TTC549 (cell line): Measurements from ENCODE around the gene DPH2.

Source experiments
- FAIRE-seq: peaks from 2 replicates; lab custom pipeline; 2012; peaks lifted over from hg19 to GRCh38; lab: Jason Lieb, UNC

The DPH2 gene

DNA sequence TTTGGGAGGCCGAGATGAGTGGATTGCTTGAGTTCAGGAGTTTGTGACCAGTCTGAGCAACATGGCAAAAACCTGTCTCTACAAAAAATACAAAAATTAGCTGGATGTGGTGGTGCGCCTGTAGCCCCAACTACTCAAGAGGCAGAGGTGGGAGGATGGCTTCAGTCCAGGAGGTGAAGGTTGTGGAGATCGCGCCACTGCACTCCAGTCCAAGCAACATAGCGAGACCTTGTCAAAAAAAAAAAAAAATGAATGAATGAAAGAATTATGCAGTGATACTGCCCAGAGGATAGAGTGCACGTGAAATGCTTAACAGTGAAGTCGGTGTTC is 429 bp upstream of the DPH2 start:
- FAIRE-seq = no peak

DNA sequence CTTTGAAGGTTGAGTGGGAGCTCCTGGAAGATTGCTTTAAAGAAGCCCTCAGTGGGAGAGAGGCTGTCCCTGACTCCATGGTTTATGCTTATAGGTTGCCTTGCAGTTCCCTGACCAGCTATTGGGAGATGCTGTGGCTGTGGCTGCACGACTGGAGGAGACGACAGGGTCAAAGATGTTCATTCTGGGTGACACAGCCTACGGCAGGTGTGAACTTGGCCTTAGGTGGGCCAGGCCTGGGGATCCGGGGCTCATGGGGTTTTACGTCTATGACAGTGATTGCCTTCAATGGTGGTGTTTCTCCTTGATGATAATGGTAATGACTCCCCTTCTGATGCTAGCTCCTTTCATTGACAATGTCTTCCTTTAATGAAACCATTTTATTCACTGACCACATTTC is 692 bp downstream of the DPH2 start:
- no peak for FAIRE-seq

DNA sequence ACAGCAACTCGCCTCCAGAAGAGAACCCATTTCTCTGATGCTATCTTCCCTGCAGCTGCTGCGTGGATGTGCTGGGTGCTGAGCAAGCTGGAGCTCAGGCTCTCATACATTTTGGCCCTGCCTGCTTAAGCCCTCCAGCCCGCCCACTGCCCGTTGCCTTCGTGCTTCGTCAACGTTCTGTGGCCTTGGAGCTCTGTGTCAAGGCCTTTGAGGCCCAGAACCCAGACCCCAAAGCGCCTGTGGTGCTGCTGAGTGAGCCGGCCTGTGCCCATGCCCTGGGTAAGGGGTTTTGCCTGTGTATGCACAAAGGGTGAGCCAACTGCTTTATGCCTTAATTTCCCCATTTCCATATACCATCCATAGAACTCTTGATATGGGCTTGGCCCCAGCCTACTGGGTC is 1.1 kb downstream of the DPH2 start:
- no peak for FAIRE-seq

DNA sequence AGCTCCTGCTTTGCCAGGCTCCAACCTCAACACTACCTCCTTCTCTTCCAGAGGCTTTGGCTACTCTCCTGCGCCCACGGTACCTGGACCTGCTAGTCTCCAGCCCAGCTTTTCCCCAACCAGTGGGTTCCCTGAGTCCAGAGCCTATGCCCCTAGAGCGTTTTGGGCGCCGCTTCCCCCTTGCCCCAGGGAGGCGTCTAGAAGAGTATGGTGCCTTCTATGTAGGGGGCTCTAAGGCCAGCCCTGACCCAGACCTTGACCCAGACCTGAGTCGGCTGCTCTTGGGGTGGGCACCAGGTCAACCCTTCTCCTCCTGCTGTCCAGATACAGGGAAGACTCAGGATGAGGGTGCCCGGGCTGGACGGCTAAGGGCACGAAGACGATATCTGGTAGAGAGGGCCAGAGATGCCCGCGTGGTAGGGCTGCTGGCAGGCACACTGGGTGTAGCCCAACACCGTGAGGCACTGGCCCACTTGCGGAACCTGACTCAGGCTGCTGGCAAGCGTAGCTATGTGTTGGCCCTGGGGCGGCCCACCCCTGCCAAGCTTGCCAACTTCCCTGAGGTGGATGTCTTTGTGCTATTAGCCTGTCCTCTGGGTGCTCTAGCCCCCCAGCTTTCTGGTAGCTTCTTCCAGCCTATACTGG is 1.6 kb downstream of the DPH2 start:
- FAIRE-seq = no peak

DNA sequence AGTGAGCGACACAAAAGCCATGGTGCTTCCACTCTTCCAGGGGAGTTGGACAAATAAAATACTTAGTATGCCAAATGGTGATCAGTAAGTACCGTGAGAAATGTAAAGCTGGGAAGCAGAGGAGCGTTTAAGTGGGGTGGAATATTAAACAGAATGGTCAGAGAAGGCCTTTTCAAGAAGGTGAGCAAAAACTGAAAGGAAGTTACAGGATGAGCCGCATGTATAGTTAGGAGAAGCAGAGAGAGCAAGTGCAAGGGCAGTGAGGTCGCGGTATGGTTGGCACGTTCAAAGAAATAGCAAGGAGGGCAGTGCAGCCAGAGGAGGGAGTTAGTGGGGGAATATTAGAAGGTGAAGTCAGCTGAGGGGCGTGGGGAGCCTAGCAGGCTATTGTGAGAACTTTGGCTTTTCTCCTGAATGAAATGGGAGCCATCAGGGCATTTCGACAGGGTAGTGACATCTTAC is 4.2 kb downstream of the DPH2 start:
- FAIRE-seq = no peak

DNA sequence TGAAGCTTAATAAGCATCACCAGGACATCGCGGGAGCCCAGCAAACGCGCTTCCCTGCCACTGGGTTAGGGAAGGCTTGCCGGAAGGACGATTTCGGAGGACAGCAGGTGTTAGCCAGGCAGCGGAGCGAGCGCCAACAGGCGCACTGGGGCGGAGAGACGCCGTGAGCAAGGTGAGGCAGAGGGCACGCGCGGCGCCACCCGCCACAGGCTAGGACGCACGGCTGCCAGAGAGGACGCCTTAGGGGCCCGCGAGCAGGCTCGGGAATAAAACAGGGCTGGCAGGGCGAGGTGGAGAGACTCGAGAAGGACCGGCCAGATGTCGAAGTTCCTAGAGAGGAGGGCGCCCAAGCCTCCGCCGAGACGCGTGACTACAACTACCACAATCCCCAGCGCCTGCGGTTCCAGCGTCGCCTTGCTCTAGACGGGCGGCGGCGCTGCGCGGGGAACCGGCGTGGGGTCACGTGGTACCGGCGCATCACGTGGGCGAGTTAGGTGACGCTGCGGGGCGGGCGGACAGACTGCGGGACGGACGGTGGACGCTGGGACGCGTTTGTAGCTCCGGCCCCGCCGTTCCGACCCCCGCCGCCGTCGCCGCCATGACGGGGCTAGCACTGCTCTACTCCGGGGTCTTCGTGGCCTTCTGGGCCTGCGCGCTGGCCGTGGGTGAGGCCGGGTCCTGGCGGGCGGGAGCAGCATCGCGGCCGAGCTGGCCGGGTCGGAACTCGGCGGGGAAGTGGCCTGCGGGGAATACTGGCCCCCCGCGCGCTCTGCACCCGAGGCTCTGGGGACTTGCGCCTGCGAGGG is 4.8 kb downstream of the DPH2 start, which contains the start of gene ATP6V0B:
Gene ATP6V0B (plus strand): TSS at position 518 of the 806 bp plus-strand sequence. CDS start 81 bp downstream, at position 599.
- no peak for FAIRE-seq

DNA sequence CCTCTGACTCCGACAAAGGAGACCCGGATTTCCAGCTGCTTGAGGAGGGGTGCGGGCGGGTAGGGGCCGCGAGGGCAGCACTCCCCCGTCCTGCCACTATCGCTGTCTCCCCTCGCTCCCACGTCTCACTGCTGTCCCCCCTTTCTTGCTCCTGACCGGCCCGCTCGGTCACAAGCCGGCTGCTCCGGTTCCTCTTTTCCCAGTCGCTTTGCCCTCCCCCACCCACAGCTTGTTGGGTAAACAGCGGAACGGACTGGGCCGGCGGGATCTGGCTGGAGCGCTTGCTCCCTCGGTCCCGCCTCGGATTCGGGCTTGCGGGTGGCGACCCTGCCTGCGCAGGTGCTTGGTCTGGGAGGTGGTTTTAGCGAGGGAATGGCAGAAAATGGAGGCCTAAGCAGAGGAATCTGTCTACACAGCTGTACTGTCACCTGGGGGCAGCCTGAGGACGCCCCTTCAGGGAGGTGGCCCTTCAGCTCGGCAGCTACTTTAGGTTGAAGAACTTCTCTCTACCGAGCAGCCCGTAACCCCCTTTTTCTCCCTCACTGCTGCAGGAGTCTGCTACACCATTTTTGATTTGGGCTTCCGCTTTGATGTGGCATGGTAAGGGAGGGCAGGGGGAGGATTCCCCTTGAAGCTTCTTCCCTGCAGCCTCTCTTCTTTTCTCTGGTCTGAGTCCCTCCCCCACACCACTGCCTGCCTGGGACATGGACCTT is 5.6 kb downstream of the DPH2 start:
- FAIRE-seq = no peak

DNA sequence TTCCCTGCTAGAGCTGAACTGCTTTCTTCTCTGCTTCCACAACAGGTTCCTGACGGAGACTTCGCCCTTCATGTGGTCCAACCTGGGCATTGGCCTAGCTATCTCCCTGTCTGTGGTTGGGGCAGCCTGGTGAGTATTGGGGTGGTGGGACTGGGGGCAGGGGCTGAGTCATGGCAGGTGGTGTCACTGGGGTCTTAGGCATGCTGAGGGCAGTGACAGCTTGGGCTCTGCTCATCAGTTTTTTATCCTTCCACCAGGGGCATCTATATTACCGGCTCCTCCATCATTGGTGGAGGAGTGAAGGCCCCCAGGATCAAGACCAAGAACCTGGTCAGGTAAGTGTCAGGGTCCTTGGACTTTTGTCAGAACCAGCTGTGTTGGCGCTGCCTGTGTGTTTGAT is 6.2 kb downstream of the DPH2 start:
- FAIRE-seq = no peak

DNA sequence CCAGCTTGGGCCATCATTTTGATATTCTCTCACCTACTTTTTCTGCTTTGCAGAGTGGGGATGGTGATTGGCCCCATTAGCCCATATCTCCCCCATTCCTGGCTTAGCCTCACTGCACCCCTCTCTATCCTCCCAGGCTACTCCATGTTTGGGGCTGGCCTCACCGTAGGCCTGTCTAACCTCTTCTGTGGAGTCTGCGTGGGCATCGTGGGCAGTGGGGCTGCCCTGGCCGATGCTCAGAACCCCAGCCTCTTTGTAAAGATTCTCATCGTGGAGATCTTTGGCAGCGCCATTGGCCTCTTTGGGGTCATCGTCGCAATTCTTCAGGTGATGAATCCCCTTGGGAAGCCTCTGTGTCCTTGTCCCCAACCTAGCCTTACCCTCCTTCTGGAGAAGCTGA is 7.1 kb downstream of the DPH2 start:
- FAIRE-seq = no peak

DNA sequence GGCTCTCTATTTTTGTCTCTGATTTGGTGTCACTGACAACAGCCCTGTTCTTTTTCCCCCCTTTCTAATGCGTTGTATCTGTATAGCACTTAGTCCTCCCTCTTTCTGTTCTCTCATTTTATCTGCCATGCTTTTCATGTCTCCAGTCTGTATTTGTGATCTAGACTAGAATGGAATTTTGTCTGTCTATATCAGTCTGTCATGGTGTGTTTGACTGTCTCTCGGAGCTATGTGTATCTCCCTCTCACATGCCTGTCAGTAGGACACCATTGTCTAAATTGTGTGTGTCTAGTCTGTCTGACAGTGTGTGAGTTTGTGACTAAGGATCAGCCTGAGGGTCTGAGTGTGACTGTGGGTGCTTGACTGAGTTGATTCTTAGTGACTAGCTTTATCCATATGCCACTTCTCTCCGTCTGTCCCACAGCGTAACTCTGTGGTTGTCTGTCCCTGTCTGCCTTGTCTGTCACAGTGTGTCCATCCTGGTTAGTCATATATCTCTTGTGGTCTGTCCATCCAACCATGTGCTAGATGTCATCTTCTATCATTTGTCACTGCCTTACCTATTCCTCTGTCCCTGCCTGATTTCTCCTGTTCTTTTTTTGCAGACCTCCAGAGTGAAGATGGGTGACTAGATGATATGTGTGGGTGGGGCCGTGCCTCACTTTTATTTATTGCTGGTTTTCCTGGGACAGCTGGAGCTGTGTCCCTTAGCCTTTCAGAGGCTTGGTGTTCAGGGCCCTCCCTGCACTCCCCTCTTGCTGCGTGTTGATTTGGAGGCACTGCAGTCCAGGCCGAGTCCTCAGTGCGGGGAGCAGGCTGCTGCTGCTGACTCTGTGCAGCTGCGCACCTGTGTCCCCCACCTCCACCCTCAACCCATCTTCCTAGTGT is 7.8 kb downstream of the DPH2 start:
- no peak for FAIRE-seq

DNA sequence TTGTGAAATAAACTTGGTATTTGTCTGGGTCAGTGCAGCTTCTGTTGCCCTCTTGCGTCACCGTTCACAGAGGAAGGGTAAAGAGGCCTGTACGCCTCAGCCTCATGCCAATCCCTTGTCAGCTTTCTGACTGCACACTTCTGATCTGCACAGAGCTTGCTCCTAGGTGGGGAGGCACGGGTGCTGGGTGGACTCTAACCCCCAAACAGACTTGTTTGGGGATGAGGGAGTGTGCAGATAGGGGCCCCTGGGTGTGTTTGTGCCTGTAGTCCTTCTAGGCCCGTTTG is 8.4 kb downstream of the DPH2 start:
- no peak for FAIRE-seq

DNA sequence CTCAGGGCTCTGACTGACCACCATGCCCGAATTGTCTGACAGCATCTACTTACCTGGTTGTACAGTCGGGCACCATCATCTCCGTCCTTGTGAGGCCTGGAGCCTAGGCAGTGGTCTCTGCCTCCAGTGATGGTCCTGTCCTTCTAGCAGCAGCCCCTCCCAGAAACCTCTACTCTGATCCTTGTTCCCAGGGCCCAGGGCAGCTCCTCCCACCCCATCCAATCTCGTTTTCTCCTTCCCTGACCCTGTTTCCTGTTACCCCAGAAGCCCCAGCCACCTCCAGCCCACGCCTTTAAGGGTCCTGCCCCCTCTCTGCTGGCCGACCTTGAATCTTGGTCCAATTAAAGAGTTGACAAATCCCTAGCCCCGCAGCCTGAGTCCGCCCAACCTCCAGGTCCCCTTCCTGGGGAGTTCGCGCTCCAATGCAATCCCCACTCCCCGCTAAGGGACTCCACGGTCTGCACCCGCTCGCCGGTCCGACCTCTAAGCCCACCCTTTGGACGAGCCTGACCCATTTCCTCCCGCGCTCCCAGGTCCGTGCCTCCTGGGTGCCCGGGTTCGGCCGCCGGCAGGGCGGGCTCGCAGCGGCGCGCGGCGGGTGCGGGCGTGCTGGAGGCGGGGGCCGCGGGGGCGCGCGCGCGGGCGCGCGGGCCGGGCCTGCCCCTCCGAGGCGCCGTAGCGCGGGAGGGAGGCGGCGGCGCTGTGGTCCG is 8.9 kb downstream of the DPH2 start, which contains the start of gene B4GALT2:
Gene B4GALT2 (plus strand): TSS at position 660 of the 710 bp plus-strand sequence. CDS start 1,951 bp downstream, outside the sequence.
- no peak for FAIRE-seq

DNA sequence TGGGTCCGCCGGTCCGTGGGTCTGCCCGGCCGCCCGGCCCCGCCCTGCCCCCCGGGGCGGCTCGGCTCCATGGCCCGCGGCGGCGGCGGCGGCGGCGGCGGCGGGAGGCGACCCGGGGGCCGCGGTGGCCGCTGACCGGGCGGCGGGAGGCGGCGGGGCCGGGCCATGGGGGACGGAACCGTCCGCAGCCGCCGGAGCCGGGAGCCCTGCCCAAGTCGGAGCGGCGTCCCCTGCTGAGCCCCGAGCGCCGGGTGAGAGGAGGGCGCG is 9.4 kb downstream of the DPH2 start:
- no peak for FAIRE-seq

DNA sequence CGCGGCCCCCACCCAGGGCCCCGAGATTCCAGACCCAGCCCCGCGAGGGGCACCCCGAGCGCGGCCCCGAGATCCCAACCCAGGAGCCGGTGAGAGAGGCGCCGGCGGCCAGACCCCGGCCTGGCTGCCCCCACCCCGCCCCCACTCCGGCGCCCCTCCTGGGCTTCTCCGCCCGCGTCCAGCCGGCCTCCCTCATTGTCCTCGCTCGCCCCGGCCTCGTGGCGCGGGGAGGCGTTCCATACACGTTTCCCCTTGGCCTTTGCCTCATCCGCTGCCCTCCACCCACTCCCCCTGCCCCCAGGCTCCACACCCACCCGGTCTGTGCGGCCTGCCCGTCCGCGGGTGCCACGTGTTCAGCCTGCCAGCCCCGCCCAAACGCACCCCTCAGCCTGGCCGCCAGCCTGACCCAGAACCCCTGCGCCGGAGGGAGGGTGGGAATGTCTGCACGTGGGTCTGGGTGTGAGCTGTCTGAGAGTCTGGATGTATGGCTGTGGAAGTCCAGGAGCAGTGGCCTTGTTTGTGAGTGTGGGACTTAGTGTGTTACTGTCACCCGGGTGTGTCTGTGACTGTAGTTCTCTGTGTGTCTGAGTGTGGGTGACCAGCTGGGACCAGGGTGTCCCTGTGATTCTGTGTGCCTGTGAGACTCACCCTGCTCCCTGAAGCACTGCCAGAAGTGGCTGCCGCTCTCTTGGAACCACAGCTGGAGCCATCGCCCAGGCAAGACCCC is 9.9 kb downstream of the DPH2 start:
- FAIRE-seq = no peak

DNA sequence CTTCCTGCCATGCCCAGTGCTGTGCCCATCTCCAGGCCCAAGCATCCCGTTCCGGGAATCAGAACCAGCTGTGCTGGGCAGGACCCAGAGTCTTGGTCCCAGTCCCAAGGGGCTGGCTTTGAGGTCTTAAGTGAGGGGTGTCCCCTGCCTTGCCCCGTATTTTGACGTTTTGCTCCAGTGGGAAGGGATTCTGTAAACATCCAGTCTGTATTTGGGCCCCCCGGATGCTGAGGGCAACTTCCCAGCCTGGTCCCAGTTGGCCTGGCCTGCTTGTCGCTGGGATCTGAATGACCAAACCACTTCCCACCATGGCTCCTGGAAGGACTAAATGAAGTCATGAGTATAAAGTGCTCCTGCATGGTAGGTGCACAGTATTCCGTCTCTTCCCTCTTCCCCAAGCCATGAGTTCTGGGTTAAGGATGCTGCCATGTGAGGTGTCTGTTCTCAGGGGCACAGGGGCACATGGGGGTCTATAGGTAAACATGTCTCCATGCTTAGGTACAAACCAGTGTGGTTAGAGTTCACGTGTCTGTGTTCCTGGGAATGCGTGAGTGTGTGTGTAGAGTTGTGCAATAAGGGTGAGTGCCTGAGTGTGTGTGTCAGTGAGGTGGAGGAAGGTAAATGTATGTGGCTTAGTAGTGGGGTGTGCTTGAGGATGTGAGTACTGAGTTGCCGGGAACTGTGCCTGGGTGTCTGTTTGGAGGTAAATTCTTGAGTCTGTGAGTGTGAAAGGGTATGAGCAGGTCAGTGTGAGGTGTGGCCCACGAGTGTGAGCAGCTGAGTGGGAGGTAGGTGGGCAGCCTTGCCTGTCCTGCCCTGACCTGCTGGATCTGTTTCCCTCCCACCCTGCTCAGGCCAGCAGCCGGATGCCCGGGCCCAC is 10.7 kb downstream of the DPH2 start:
- no peak for FAIRE-seq

DNA sequence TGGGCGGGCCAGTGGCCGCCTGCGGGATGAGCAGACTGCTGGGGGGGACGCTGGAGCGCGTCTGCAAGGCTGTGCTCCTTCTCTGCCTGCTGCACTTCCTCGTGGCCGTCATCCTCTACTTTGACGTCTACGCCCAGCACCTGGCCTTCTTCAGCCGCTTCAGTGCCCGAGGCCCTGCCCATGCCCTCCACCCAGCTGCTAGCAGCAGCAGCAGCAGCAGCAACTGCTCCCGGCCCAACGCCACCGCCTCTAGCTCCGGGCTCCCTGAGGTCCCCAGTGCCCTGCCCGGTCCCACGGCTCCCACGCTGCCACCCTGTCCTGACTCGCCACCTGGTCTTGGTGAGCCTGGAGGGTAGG is 11.3 kb downstream of the DPH2 start:
- no peak for FAIRE-seq

DNA sequence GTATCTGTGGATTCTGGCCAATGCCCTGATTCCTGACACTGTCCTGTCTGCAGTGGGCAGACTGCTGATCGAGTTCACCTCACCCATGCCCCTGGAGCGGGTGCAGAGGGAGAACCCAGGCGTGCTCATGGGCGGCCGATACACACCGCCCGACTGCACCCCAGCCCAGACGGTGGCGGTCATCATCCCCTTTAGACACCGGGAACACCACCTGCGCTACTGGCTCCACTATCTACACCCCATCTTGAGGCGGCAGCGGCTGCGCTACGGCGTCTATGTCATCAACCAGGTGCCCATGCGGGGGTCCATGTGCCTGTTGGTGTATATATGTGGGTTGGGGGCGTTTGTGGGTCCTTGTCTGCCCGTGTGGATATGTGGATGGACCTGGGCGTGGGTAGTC is 11.8 kb downstream of the DPH2 start:
- FAIRE-seq = no peak

DNA sequence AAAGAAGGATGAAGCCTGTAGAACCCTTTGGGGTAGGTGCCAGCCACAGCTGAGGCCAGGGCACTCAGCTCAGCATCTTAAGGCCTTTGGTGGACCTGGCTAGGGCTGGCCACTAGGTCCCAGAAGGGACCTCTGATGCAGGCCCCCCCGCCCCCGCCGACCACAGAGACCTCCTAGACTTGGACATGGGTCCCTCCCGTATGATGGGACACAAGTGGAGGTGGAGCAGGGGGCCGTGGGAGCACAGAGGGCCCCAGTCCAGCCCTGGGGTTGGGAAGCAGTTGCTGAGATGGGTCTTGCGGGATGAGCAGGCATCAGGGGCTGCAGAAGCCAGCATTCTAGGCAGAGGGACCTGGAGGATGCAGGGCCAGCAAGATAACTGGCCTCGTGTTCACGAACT is 12.4 kb downstream of the DPH2 start:
- no peak for FAIRE-seq

DNA sequence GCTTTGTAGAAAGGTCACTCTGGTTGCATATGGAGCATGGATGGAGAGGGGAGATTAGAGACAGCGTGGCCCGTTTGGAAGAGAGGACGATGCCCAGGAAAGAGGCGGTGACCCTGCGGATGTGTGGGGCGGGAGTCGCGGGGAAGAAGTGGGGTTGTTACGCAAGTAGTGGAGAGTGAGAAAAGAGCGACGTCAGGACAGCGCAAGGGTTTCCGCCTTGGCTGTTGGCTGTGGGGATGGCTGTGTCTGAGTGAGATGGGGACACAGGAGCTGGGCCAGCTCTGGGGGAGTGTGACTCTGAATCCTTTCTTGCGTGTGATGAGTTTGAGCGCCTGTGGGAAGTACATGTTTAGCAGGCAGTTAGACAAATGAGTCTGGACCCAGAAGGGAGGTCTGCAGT is 13.0 kb downstream of the DPH2 start:
- FAIRE-seq = no peak

DNA sequence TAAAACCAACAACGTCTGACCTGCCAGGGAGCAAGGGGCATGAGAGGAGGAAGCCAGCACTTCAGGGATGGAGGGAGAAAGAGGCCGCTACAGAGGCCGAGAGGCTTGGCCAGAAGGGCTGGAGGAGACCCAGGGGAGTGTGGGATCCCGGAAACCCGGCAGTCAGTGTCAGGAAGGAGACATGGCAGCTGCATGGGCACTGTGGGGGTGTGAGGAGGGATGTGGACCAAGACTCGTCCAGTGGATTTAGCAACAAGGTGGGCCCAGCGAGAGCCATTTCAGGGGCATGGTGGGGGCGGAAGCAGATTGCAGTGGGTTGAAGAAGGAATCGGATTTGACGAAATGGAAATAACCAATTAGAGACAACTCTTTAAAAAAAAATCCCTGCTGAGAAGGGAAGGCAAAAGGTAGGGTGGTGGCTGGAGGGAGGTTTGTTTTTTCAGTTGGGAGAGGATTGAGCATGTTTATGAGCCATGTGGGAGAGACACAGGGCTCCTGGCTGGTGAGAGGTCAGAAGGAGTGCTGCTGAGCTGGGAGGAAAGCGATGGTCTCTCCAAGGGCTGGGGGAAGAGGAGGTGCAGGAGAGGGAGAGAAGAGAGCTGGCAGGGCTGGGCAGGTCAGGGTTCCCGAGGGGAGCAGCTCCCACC is 13.6 kb downstream of the DPH2 start:
- FAIRE-seq = no peak
